Measurements from ENCODE around the gene ARL8B.

DNA sequence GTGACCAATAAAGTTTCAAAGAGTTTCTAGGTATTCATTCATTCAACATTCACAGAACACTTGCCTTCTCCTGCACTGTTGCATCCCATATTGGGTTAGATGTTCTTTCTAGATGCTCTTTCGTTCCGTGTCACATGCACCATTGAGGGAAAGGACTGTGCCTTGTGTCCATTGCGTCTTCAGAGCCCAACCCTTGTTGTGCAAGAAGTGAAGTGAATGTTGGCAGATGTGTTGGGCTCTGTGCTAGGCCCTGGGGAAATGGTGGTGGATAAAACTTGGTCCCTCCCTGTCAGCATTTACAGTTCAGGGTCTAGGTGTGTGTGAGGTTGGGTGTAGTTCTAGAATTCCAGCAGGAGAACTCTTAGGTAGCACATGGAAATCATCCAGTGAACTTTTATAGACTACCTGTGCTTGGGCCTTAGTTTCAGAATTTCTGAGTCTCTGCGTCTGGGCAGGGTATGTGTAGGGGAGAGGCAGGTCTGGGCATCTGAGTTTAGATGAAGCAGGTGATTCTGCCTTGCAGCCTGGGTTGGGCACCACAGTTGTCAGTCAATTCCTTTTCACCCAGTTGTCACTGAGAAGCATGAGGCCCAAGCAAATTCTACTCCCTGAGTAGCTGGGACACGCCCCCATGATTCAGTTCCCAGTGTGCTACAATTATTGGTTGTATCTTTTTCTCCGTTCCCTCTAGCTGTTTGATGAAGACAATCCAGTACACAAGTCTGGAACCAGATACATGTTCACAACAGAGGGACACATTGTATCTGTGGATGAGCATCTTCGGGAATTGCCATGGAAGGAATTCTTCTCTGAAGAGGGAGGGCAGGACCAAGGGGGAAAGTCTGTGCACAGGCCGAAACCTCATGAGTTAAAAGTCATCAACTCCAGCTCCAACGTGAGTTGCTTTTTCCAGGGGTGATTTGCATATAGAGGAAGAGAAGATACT, 90.8 kb downstream of the ARL8B start:
- TF ChIP-seq, protein P1, sequence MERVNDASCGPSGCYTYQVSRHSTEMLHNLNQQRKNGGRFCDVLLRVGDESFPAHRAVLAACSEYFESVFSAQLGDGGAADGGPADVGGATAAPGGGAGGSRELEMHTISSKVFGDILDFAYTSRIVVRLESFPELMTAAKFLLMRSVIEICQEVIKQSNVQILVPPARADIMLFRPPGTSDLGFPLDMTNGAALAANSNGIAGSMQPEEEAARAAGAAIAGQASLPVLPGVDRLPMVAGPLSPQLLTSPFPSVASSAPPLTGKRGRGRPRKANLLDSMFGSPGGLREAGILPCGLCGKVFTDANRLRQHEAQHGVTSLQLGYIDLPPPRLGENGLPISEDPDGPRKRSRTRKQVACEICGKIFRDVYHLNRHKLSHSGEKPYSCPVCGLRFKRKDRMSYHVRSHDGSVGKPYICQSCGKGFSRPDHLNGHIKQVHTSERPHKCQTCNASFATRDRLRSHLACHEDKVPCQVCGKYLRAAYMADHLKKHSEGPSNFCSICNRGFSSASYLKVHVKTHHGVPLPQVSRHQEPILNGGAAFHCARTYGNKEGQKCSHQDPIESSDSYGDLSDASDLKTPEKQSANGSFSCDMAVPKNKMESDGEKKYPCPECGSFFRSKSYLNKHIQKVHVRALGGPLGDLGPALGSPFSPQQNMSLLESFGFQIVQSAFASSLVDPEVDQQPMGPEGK (CRISPR knock-in tag; IDR thresholded peaks at IDR 0.05; ENCODE audit: borderline replicate concordance), result no peak
- TF ChIP-seq ARNTL (CRISPR knock-in tag; IDR thresholded peaks at IDR 0.05; ENCODE audit: borderline replicate concordance, low read depth), result no peak
- TF ChIP-seq, protein P2, sequence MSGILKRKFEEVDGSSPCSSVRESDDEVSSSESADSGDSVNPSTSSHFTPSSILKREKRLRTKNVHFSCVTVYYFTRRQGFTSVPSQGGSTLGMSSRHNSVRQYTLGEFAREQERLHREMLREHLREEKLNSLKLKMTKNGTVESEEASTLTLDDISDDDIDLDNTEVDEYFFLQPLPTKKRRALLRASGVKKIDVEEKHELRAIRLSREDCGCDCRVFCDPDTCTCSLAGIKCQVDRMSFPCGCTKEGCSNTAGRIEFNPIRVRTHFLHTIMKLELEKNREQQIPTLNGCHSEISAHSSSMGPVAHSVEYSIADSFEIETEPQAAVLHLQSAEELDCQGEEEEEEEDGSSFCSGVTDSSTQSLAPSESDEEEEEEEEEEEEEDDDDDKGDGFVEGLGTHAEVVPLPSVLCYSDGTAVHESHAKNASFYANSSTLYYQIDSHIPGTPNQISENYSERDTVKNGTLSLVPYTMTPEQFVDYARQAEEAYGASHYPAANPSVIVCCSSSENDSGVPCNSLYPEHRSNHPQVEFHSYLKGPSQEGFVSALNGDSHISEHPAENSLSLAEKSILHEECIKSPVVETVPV (CRISPR knock-in tag; IDR thresholded peaks at IDR 0.05), result no peak
- TF ChIP-seq PPARA (CRISPR knock-in tag; IDR thresholded peaks at IDR 0.05; ENCODE audit: borderline replicate concordance), result no peak
- TF ChIP-seq ZFP3 (CRISPR knock-in tag; IDR thresholded peaks at IDR 0.05), result no peak
- TF ChIP-seq ISL1 (CRISPR knock-in tag; IDR thresholded peaks at IDR 0.05), result no peak
- TF ChIP-seq TCF4 (CRISPR knock-in tag; IDR thresholded peaks at IDR 0.05; ENCODE audit: borderline replicate concordance), result no peak
- TF ChIP-seq CSDC2 (CRISPR knock-in tag; IDR thresholded peaks at IDR 0.05), result no peak
- TF ChIP-seq, protein P3, sequence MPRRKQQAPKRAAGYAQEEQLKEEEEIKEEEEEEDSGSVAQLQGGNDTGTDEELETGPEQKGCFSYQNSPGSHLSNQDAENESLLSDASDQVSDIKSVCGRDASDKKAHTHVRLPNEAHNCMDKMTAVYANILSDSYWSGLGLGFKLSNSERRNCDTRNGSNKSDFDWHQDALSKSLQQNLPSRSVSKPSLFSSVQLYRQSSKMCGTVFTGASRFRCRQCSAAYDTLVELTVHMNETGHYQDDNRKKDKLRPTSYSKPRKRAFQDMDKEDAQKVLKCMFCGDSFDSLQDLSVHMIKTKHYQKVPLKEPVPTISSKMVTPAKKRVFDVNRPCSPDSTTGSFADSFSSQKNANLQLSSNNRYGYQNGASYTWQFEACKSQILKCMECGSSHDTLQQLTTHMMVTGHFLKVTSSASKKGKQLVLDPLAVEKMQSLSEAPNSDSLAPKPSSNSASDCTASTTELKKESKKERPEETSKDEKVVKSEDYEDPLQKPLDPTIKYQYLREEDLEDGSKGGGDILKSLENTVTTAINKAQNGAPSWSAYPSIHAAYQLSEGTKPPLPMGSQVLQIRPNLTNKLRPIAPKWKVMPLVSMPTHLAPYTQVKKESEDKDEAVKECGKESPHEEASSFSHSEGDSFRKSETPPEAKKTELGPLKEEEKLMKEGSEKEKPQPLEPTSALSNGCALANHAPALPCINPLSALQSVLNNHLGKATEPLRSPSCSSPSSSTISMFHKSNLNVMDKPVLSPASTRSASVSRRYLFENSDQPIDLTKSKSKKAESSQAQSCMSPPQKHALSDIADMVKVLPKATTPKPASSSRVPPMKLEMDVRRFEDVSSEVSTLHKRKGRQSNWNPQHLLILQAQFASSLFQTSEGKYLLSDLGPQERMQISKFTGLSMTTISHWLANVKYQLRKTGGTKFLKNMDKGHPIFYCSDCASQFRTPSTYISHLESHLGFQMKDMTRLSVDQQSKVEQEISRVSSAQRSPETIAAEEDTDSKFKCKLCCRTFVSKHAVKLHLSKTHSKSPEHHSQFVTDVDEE (CRISPR knock-in tag; IDR thresholded peaks at IDR 0.05), result no peak
